Lower leg skin (tissue), 3 donors: ENCODE data around the gene STT3B.

Experiments
- POLR2A ChIP-seq, 2 donors: fragments of 450-650 bp; IDR thresholded peaks; one replicate each; pipeline ENCODE4 v1.6.1; 2016 to 2017; ENCODE audit warnings: antibody characterized with exemption in 2 of 2, mild to moderate bottlenecking in 1 of 2, moderate library complexity in 1 of 2
- TF ChIP-seq, protein P1 (sequence below), 3 donors: fragments of 450-650 bp; IDR thresholded peaks; one replicate each; pipeline ENCODE4 v1.5.1; 2016; ENCODE audit warnings: antibody characterized with exemption in 3 of 3, mild to moderate bottlenecking in 3 of 3, moderate library complexity in 2 of 3

GRCh38 chr3:31485196-31485595, 47.5 kb upstream of the STT3B start:
- TF ChIP-seq, protein P1, sequence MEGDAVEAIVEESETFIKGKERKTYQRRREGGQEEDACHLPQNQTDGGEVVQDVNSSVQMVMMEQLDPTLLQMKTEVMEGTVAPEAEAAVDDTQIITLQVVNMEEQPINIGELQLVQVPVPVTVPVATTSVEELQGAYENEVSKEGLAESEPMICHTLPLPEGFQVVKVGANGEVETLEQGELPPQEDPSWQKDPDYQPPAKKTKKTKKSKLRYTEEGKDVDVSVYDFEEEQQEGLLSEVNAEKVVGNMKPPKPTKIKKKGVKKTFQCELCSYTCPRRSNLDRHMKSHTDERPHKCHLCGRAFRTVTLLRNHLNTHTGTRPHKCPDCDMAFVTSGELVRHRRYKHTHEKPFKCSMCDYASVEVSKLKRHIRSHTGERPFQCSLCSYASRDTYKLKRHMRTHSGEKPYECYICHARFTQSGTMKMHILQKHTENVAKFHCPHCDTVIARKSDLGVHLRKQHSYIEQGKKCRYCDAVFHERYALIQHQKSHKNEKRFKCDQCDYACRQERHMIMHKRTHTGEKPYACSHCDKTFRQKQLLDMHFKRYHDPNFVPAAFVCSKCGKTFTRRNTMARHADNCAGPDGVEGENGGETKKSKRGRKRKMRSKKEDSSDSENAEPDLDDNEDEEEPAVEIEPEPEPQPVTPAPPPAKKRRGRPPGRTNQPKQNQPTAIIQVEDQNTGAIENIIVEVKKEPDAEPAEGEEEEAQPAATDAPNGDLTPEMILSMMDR (IDR thresholded peaks at IDR 0.05): no peak
- no peak for TF ChIP-seq POLR2A (IDR thresholded peaks at IDR 0.05)
